HepG2 (cell line): Measurements from ENCODE around the gene GDF9. TPM values are rescaled to one million over a fixed set of nuclear protein-coding genes. Genes with fewer than 3 reads are reported as not detected.

ENCODE experiments used
- ATAC-seq: fragments of 200-7000 bp; cut with Tn5 transposase; 3 replicates; pipeline ENCODE4 v1.9.1; 2020; ENCODE audit warnings: mild to moderate bottlenecking, moderate library complexity
- BruUV-seq: library from RNA; stranded (reverse); fragments of 400-500 nt; replicated peaks from 2 replicates; lab custom pipeline; 2021; lab: Mats Ljungman, UMichigan
- CTCF ChIA-PET: fragments of 300-600 bp; formaldehyde crosslinking; extraction: SDS; loops from one replicate; lab custom pipeline; 2021; ENCODE audit warnings: low total read pairs, inconsistent platforms, low intra/inter-chr PET ratio; lab: Yijun Ruan, JAX
- POLR2A ChIA-PET: fragments of 350-600 bp; sonication (Branson Sonifier 250); formaldehyde crosslinking; loops from one replicate; lab custom pipeline; 2020; ENCODE audit warnings: antibody characterized with exemption, inconsistent platforms; lab: Yijun Ruan, JAX
- DNase-seq: peaks from one replicate; pipeline ENCODE4 v3.0.0-alpha.2; 2015; ENCODE audit warnings: low spot score
- FAIRE-seq: peaks from 3 replicates; lab custom pipeline; 2011; peaks lifted over from hg19 to GRCh38; lab: Jason Lieb, UNC
- H2AFZ ChIP-seq: one replicate; pipeline ENCODE4 v1.6.1; 2011; ENCODE audit warnings: low read length, inconsistent platforms
- H3K27ac ChIP-seq: fragments of 300-600 bp; 3 replicates; pipeline ENCODE4 v1.8.0; 2011; ENCODE audit warnings: mixed run types, mild to moderate bottlenecking, mixed read lengths, low read length, inconsistent platforms; ENCODE audit not compliant: insufficient read depth; ENCODE audit errors: extremely low read length
- H3K27me3 ChIP-seq, 2 experiments: fragments of 200-600 bp in 1 of 2; 2 replicates in 1 of 2; 3 replicates in 1 of 2; pipeline versions ENCODE4 v1.6.0 to v1.8.0; 2011; ENCODE audit warnings: low read length in 2 of 2, mild to moderate bottlenecking in 2 of 2, moderate library complexity in 2 of 2, inconsistent platforms in 1 of 2; ENCODE audit not compliant: insufficient read depth in 2 of 2, control insufficient read depth in 1 of 2
- H3K36me3 ChIP-seq, 2 experiments: fragments of 200-600 bp in 1 of 2; replicated peaks in 1 of 2; 2 replicates in 1 of 2; 3 replicates in 1 of 2; pipeline versions ENCODE4 v1.5.1 to v1.8.0; 2011; ENCODE audit warnings: low read length in 2 of 2, inconsistent platforms in 1 of 2; ENCODE audit not compliant: insufficient read depth in 2 of 2, control insufficient read depth in 1 of 2
- H3K4me1 ChIP-seq: 2 replicates; pipeline ENCODE4 v1.5.1; 2012; ENCODE audit warnings: low read length, inconsistent platforms; ENCODE audit not compliant: insufficient read depth
- H3K4me2 ChIP-seq: 2 replicates; pipeline ENCODE4 v1.6.0; 2011; ENCODE audit warnings: low read depth, low read length, inconsistent platforms
- H3K4me3 ChIP-seq, 3 experiments: fragments of 200-600 bp in 1 of 3; sonication (generic), shearing (Covaris generic) in 1 of 3; replicated peaks in 1 of 3; 2 replicates each; pipeline ENCODE4 v1.5.1; 2011 to 2016; ENCODE audit warnings: low read length in 3 of 3, inconsistent platforms in 2 of 3, low read depth in 2 of 3, mild to moderate bottlenecking in 2 of 3, control low read depth in 1 of 3, mixed read lengths in 1 of 3; ENCODE audit not compliant: insufficient read depth in 1 of 3
- H3K79me2 ChIP-seq: one replicate; pipeline ENCODE4 v1.6.1; 2011; ENCODE audit warnings: low read length, inconsistent platforms; ENCODE audit not compliant: insufficient read depth
- H3K9ac ChIP-seq: 2 replicates; pipeline ENCODE4 v1.6.0; 2011; ENCODE audit warnings: mild to moderate bottlenecking, low read depth, low read length, inconsistent platforms; ENCODE audit not compliant: insufficient read depth
- H3K9me3 ChIP-seq: 2 replicates; pipeline ENCODE4 v1.5.1; 2012; ENCODE audit warnings: mild to moderate bottlenecking, low read length
- H4K20me1 ChIP-seq: 2 replicates; pipeline ENCODE4 v1.6.0; 2011; ENCODE audit warnings: inconsistent platforms, mild to moderate bottlenecking, low read length, moderate library complexity; ENCODE audit not compliant: insufficient read depth
- CSRNP2 ChIP-seq: sonication (generic); formaldehyde crosslinking; conservative IDR thresholded peaks from 2 replicates; pipeline ENCODE4 v1.8.0; 2022; ENCODE audit warnings: low read depth, missing genetic modification reagents
- FOXP1 ChIP-seq, 2 experiments: fragments of 450-650 bp in 1 of 2; IDR thresholded peaks; 2 replicates each; pipeline ENCODE4 v1.6.1; 2017 to 2018; ENCODE audit warnings: antibody characterized with exemption in 1 of 2
- XRCC5 ChIP-seq: fragments of 200-400 bp; formaldehyde crosslinking; optimal IDR thresholded peaks from 2 replicates; pipeline ENCODE3; 2017; ENCODE audit warnings: mild to moderate bottlenecking, low read length
- ZNF3 ChIP-seq: IDR thresholded peaks from 2 replicates; pipeline ENCODE4 v1.7.0; 2017; ENCODE audit warnings: inconsistent platforms
- ZNF318 ChIP-seq: sonication (generic); formaldehyde crosslinking; IDR thresholded peaks from 2 replicates; pipeline ENCODE4 v1.4.0; 2020; ENCODE audit warnings: mild to moderate bottlenecking, missing genetic modification reagents
- ZNF407 ChIP-seq: sonication (generic); formaldehyde crosslinking; IDR thresholded peaks from one replicate; pipeline ENCODE4 v1.5.1; 2020; ENCODE audit warnings: mild to moderate bottlenecking, missing genetic modification reagents; ENCODE audit errors: not compliant biosample characterization
- WGBS: methylation state at CpG from one replicate; pipeline ENCODE4 v1.1.6; 2017; ENCODE audit warnings: low lambda C conversion rate; 5-methylcytosine and 5-hydroxymethylcytosine counted together
- in situ Hi-C: cut with HindIII; loops from 2 replicates; pipeline ENCODE4 v1.10.0; 2017; ENCODE audit warnings: low pct_unique_long_range_greater_than_20kb; ENCODE audit not compliant: extremely low pct_ligation_motif_present
- intact Hi-C: fragments of 100-400 bp; cut with micrococcal nuclease; formaldehyde crosslinking; loops from one replicate; pipeline ENCODE4 v1.10.0; 2022; ENCODE audit not compliant: unreplicated experiment
- polyA plus RNA-seq, 8 experiments: library from polyadenylated mRNA; depleted of rRNA in 3 of 8; stranded (reverse) in 7 of 8; unstranded in 1 of 8; fragments of >200 nt; fragmentation: Illumina TruSeq in 4 of 8; extraction: Trizol in 4 of 8; gene quantifications; 2 replicates each; pipeline versions ENCODE4 v1.2.1 to v1.2.3, GENCODE V29; 2011 to 2016; ENCODE audit warnings: low read depth in 4 of 8, missing spikeins in 1 of 8, mixed read lengths in 1 of 8; ENCODE audit not compliant: insufficient read depth in 1 of 8
- total RNA-seq, 5 experiments: library from RNA; depleted of rRNA; stranded (reverse); fragments of >200 nt; fragmentation: Illumina TruSeq; extraction: Trizol; gene quantifications; 2 replicates each; pipeline ENCODE4 v1.2.3, GENCODE V29; 2016; ENCODE audit warnings: low read depth in 1 of 5

Gene GDF9
- total and polyA plus RNA-seq, 2 of the 13 experiments (the other 11 are each of a cell fraction or from before 2014, with no cell fraction given), result 0.33 to 0.38 TPM

DNA sequence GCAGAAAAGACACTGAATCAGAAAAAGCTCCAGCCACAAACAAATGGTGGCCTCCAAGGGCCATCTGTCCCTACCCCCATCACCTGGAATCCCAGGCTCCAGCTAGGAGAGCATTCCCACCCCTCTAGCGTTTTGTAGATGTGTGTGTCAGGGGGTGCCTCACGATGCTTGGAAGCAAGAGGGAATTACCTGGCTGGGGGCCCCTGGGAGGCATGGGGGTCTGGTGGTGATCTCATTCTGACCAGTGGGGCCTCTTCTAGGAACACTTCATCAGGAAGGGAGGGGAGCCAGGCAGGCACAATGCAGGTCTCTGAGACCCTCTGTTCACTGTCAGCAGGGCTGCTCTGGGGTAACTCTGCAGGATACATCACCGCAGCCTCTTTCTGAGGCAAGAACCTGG is 41.8 kb downstream of the GDF9 start:
- ChIA-PET POLR2A (interaction anchor here (1.1 kb wide), 1 partner anchor 42 kb away, joined by 3 read pairs; the partner anchor contains the start of gene GDF9), CTCF (no interaction called here)
- H3K79me2 ChIP-seq, result peaks cover 28% of the 10 kb centered on the region
- WGBS, result 95% methylated on average over 3 of the region's 3 CpGs
- in situ Hi-C loops (no loop called here), intact Hi-C loops (loop anchor here (5.0 kb wide), 1 partner anchor 297 kb away; no protein-coding TSS in a partner anchor)
- H3K27me3 ChIP-seq, result no peaks in the 10 kb centered on the region
- H3K9me3 ChIP-seq, result no peaks in the 10 kb centered on the region
- DNase-seq (no peak), ATAC-seq (no peak), FAIRE-seq (no peak)
- peaks cover 60% of the 10 kb centered on the region for H3K4me1 ChIP-seq
- H3K36me3 ChIP-seq, result peaks cover 7 to 30% of the 10 kb centered on the region in 2 experiments; a peak in 4 of 5 replicates
- no peaks in the 10 kb centered on the region for H4K20me1 ChIP-seq
- H3K4me2 ChIP-seq, result no peak overlapping the region
- H2AFZ ChIP-seq, result no peak overlapping the region
- no peak overlapping the region for H3K27ac ChIP-seq
- H3K9ac ChIP-seq, result no peak overlapping the region
- no TSS peak for BruUV-seq
- H3K4me3 ChIP-seq, result no peak overlapping the region
- TF ChIP-seq FOXP1 (IDR thresholded peaks at IDR 0.05) (no peak), FOXP1 (CRISPR knock-in tag; IDR thresholded peaks at IDR 0.05) (no peak), ZNF318 (CRISPR knock-in tag) (no peak), CSRNP2 (CRISPR knock-in tag) (no peak), ZNF3 (no peak), XRCC5 (no peak), ZNF407 (CRISPR knock-in tag) (no peak)
